Measurements from ENCODE around the gene C5orf46. TPM values are rescaled to one million over a fixed set of nuclear protein-coding genes. Genes with fewer than 3 reads are reported as not detected.

Gene C5orf46
- total and polyA plus RNA-seq, 2 experiments from 2014 or later, result 2.7 TPM; not detected in 1

DNA sequence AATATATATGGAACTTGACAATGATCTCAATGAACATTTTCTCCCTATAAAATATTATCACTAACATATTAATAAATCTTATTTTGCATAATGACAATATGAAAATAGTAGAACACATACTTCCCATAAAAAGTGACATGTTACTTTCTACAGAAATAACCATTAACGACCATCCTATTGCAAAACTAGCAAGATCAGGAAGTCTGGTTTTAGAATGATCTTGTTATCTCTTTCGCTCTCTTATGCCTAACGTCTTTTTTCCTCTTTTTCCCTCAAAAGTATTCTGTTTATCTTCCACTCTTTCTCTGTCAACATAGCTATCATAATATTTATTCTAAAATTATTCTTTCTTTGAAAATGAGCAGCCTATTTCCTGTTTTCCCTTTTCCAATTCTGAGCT, 21.6 kb upstream of the C5orf46 start:
- no peaks in the 10 kb centered on the region for H3K79me2 ChIP-seq
- H3K9me3 ChIP-seq (ENCODE audit: low read depth), result no peaks in the 10 kb centered on the region
- DNase-seq (ENCODE audit: low spot score), result no peak
- H3K4me3 ChIP-seq, result no peak overlapping the region
- no peak overlapping the region for H3K27ac ChIP-seq
- no peaks in the 10 kb centered on the region for H3K36me3 ChIP-seq (replicated peaks; ENCODE audit: insufficient read depth, low read depth)
- H2AFZ ChIP-seq, result no peak overlapping the region
- 66% methylated on average over 3 of the region's 3 CpGs for WGBS (ENCODE audit: low lambda C conversion rate, missing lambda C conversion rate)
- no peaks in the 10 kb centered on the region for H3K4me1 ChIP-seq (ENCODE audit: insufficient read depth)
- H3K27me3 ChIP-seq, result no peaks in the 10 kb centered on the region
- H3K4me2 ChIP-seq, result no peak overlapping the region
- H3K9me2 ChIP-seq (replicated peaks; ENCODE audit: insufficient read depth), result no peaks in the 10 kb centered on the region
- H4K20me1 ChIP-seq (ENCODE audit: insufficient read depth, poor library complexity, severe bottlenecking), result no peaks in the 10 kb centered on the region
- TF ChIP-seq EZH2phosphoT487 (IDR thresholded peaks at IDR 0.05; ENCODE audit: low read depth, severe bottlenecking, unreplicated experiment) (no peak), CTCF (IDR thresholded peaks at IDR 0.05; ENCODE audit: poor library complexity) (no peak), EZH2 (IDR thresholded peaks at IDR 0.05; ENCODE audit: borderline replicate concordance) (no peak)

DNA sequence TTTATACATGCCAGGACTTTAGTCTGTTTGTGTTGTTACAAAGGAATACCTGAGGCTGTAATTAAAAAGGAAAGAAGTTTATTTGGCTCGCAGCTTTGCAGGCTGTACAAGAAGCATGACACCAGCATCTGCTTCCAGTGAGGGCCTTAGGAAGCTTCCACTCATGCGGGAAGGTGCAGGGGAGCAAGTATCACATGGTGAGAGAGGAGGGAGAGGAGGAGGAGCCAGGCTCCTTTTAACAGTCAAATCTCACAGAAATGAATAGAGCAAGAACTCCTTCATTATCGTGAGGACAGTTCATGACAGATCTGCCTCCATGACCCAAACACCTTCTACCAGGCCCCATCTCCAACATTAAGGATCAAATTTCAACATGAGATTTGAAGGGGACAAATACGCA, 18.7 kb upstream of the C5orf46 start:
- no peak for DNase-seq (ENCODE audit: low spot score)
- Histone ChIP-seq H3K27me3 (no peaks in the 10 kb centered on the region), H3K27ac (no peak overlapping the region), H3K4me3 (no peak overlapping the region), H3K9me2 (replicated peaks; ENCODE audit: insufficient read depth) (no peaks in the 10 kb centered on the region), H3K9me3 (ENCODE audit: low read depth) (no peaks in the 10 kb centered on the region), H3K4me1 (ENCODE audit: insufficient read depth) (no peaks in the 10 kb centered on the region), H4K20me1 (ENCODE audit: insufficient read depth, poor library complexity, severe bottlenecking) (no peaks in the 10 kb centered on the region), H3K36me3 (replicated peaks; ENCODE audit: insufficient read depth, low read depth) (no peaks in the 10 kb centered on the region), H3K4me2 (no peak overlapping the region), H3K79me2 (no peaks in the 10 kb centered on the region), H2AFZ (no peak overlapping the region)
- TF ChIP-seq EZH2phosphoT487 (IDR thresholded peaks at IDR 0.05; ENCODE audit: low read depth, severe bottlenecking, unreplicated experiment) (no peak), EZH2 (IDR thresholded peaks at IDR 0.05; ENCODE audit: borderline replicate concordance) (no peak), CTCF (IDR thresholded peaks at IDR 0.05; ENCODE audit: poor library complexity) (no peak)
- WGBS (ENCODE audit: low lambda C conversion rate, missing lambda C conversion rate), result 84% methylated on average over 4 of the region's 4 CpGs

GRCh38 chr5:147921136-147921535, 14.8 kb upstream of the C5orf46 start:
- Histone ChIP-seq H3K9me2 (replicated peaks; ENCODE audit: insufficient read depth) (no peaks in the 10 kb centered on the region), H3K4me3 (no peak overlapping the region), H4K20me1 (ENCODE audit: insufficient read depth, poor library complexity, severe bottlenecking) (no peaks in the 10 kb centered on the region), H3K27me3 (no peaks in the 10 kb centered on the region), H2AFZ (no peak overlapping the region), H3K79me2 (no peaks in the 10 kb centered on the region), H3K36me3 (replicated peaks; ENCODE audit: insufficient read depth, low read depth) (no peaks in the 10 kb centered on the region), H3K4me2 (no peak overlapping the region), H3K9me3 (ENCODE audit: low read depth) (no peaks in the 10 kb centered on the region), H3K4me1 (ENCODE audit: insufficient read depth) (no peaks in the 10 kb centered on the region), H3K27ac (no peak overlapping the region)
- DNase-seq (ENCODE audit: low spot score), result no peak
- TF ChIP-seq EZH2phosphoT487 (IDR thresholded peaks at IDR 0.05; ENCODE audit: low read depth, severe bottlenecking, unreplicated experiment) (no peak), EZH2 (IDR thresholded peaks at IDR 0.05; ENCODE audit: borderline replicate concordance) (no peak), CTCF (IDR thresholded peaks at IDR 0.05; ENCODE audit: poor library complexity) (no peak)
- WGBS (ENCODE audit: low lambda C conversion rate, missing lambda C conversion rate), result 81% methylated on average over 2 of the region's 2 CpGs
